ENCODE measurements around the gene NUMB.

DNA sequence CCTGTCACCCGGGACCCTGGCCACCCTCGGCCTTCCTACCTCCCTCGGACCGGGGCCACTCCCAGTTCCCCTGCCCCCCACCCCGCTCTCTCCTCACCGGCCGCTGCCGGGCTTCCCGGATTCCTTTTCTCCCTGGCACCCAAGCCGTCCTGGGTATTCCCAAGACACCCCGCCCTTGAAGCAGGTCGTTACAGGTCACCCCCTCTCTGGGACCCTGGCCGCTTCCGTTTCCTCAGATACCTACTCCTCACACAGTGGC is 493 bp downstream of the NUMB start:
- TF ChIP-seq CEBPB (IDR thresholded peaks at IDR 0.05; ENCODE audit: borderline replicate concordance, low read depth, low read length) (no peak), POLR2A (IDR thresholded peaks at IDR 0.05; ENCODE audit: insufficient read depth in 1 of 2, low read depth in 2 of 2, low read length in 2 of 2) (no peak), SMC3 (IDR thresholded peaks at IDR 0.05; ENCODE audit: low read length) (no peak), PHF8 (CRISPR knock-in tag; IDR thresholded peaks at IDR 0.05) (no peak; the same call in none of the 2 replicates), ZFP41 (CRISPR knock-in tag; IDR thresholded peaks at IDR 0.05; ENCODE audit: borderline replicate concordance) (no peak), DMTF1 (CRISPR knock-in tag; IDR thresholded peaks at IDR 0.05) (no peak), MIER3 (CRISPR knock-in tag; IDR thresholded peaks at IDR 0.05; ENCODE audit: borderline replicate concordance) (no peak), RBM22 (optimal IDR thresholded peaks at IDR 0.05; ENCODE audit: low read length) (no peak), CTCF (CRISPR knock-in tag; IDR thresholded peaks at IDR 0.05) (no peak), NONO (IDR thresholded peaks at IDR 0.05) (no peak), NONO (CRISPR knock-in tag; conservative IDR thresholded peaks at IDR 0.05) (no peak)
